ENCODE results near the gene CD151.

CD151 gene

DNA sequence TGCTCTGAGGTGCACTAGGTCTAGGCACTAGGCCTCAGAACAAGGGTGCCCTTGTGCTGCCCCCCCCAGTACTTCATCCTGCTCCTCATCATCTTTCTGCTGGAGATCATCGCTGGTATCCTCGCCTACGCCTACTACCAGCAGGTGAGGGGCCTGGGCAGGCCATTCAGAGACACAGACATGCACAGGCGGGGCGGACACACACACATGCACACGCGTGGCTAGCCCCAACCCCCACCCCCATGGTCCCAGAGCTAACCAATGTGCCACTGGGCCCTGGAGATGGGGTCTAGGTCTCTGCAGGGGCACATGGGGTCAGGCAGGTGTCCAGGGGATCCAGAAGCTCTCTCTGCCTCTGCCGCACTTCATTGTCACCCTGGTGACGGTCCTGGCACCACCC is 3.9 kb downstream of the CD151 start:
- no peak for TF ChIP-seq CTCF (IDR thresholded peaks at IDR 0.05; ENCODE audit: low read length, missing control alignments)
- H3K4me3 ChIP-seq (replicated peaks; ENCODE audit: low read depth, low read length), result no peak overlapping the region
- DNase-seq (ENCODE audit: low read depth), result no peak

- no peak for DNase-seq (ENCODE audit: low read depth)
- H3K4me3 ChIP-seq (replicated peaks; ENCODE audit: low read depth, low read length), result no peak overlapping the region
- TF ChIP-seq CTCF (IDR thresholded peaks at IDR 0.05; ENCODE audit: low read length, missing control alignments), result no peak
Observed at GRCh38 chr11:837189-837989, 4.6 kb downstream of the CD151 start.

- no peak for TF ChIP-seq CTCF (IDR thresholded peaks at IDR 0.05; ENCODE audit: low read length, missing control alignments)
- DNase-seq (ENCODE audit: low read depth), result no peak
- H3K4me3 ChIP-seq (replicated peaks; ENCODE audit: low read depth, low read length), result no peak overlapping the region
Observed at GRCh38 chr11:837990-838307, 5.2 kb downstream of the CD151 start.

DNA sequence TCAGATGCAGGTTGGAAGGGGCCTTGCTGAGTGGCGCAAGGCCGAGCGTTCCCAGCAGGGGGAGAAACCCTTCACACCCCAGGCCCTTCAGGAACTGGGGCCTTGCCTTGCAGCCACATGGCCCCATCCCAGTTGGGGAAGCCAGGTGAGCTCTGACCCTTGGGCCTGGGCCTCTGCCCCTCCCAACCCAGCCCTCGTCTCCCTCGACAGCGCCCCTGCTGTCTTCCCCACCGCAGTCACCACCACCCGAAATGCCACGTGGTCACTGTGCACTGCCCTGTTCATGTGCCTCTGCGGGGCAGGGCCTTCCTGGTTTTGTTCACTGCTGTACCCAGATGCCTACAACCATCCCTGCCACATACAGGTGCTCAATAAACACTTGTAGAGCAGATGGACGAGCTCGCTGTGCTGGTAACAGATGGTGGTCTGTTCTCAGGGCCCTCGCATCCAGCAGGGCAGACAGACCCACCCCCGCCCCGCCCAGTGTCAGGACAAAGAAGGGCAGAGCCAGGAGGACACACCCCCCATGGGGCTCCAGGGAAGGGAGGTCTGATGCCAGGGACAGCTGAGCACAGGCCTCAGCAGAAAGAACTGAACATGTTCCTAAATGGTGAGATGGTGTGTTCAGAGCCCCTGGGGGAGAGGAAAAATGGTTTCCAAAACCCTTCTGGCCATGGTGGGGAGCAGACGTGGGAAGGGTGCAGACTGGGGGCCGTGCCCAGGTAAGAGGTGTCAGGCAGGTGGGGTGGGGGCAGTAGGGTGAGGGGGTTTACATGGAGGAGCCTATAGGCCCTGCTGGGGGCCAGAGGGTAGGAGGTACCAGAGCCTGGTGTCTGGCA is 5.9 kb downstream of the CD151 start:
- no peak for TF ChIP-seq CTCF (IDR thresholded peaks at IDR 0.05; ENCODE audit: low read length, missing control alignments)
- DNase-seq (ENCODE audit: low read depth), result no peak
- H3K4me3 ChIP-seq (replicated peaks; ENCODE audit: low read depth, low read length), result no peak overlapping the region

GRCh38 chr11:839280-839623 is 6.5 kb downstream of the CD151 start:
- H3K4me3 ChIP-seq (replicated peaks; ENCODE audit: low read depth, low read length), result no peak overlapping the region
- no peak for TF ChIP-seq CTCF (IDR thresholded peaks at IDR 0.05; ENCODE audit: low read length, missing control alignments)
- no peak for DNase-seq (ENCODE audit: low read depth)

DNA sequence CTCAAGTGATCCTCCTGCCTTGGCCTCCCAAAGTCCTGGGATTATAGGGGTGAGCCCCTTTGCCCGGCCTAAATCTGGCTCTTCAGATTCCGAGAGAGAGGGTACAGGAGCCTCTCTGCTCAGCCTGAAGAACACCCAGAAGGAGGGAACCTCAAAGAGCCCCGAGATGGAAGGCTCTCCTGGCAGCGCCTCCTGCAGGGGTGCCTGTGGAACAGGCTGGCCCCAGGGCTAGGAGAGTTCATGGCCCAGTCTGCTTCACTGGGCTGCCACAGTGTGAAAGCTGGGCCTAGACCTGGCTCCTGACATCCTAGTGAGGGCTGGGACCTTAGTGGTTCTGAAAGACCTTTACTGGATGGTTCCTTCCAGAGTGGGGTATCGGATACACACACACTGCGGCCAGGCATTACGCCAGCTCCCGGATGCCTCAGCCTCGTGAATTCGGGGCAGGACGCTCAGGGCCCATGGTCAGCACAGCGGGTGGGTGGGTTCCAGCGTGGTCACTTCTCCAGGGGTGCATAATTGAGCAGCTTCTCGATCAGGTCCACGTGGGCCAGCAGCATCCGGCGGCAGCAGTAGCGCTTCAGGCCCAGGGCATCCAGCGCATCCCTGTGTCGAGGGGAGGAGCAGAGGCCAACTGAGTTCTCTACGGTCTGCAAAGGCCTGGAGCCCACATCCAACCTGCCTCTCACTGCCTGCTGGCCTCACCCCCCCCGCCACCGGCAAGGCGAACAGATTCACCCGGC is 7.3 kb downstream of the CD151 start:
- peak; percentile 24 for TF ChIP-seq CTCF (IDR thresholded peaks at IDR 0.05; ENCODE audit: low read length, missing control alignments)
- DNase-seq (ENCODE audit: low read depth), result no peak
- H3K4me3 ChIP-seq (replicated peaks; ENCODE audit: low read depth, low read length), result peak overlapping the region; percentile 92
